ENCODE data around the gene AKIRIN1. TPM values are rescaled to one million over a fixed set of nuclear protein-coding genes. Genes with fewer than 3 reads are reported as not detected.

The AKIRIN1 gene
- total and polyA plus RNA-seq, 10 of the 15 experiments (the other 5 are each of a cell fraction or from before 2014, with no cell fraction given) = 7.5 to 72.3 (median 50.4) TPM

- TF ChIP-seq ZNF592 (IDR thresholded peaks at IDR 0.05) = no peak
- no peak for TF ChIP-seq GABPA (IDR thresholded peaks at IDR 0.05; ENCODE audit: low read depth)
- TF ChIP-seq FOXK2 (IDR thresholded peaks at IDR 0.05) = no peak
- no peak for TF ChIP-seq STAT3 (IDR thresholded peaks at IDR 0.05; ENCODE audit: low read depth, low read length)
- no peak for TF ChIP-seq MEF2A (IDR thresholded peaks at IDR 0.05; ENCODE audit: insufficient read depth, low read depth, low read length)
- no peak for TF ChIP-seq ZNF687 (IDR thresholded peaks at IDR 0.05)
Measured at GRCh38 chr1:38997901-38998190, 6.8 kb downstream of the AKIRIN1 start (continued).
